H1 (cell line): Measurements from ENCODE around the gene PCYT2. TPM values are rescaled to one million over a fixed set of nuclear protein-coding genes. Genes with fewer than 3 reads are reported as not detected.

Source experiments
- CTCF ChIA-PET: fragments of 300-600 bp; sonication (Branson Sonifier 250); formaldehyde crosslinking; loops from one replicate; lab custom pipeline; 2021; ENCODE audit not compliant: partially characterized antibody; lab: Charles Lee
- POLR2A ChIA-PET: fragments of 300-600 bp; sonication (Branson Sonifier 250); formaldehyde crosslinking; loops from one replicate; lab custom pipeline; 2021; ENCODE audit warnings: inconsistent platforms; ENCODE audit not compliant: partially characterized antibody; lab: Charles Lee
- DNase-seq, 2 experiments: peaks; one replicate each; pipeline versions ENCODE4 v3.0.0 to v3.0.0-alpha.2; 2010 to 2022; ENCODE audit warnings: low spot score in 2 of 2, low read depth in 1 of 2, mixed read lengths in 1 of 2
- FAIRE-seq: peaks from 2 replicates; lab custom pipeline; 2011; peaks lifted over from hg19 to GRCh38; lab: Jason Lieb, UNC
- H2AFZ ChIP-seq: 2 replicates; pipeline ENCODE4 v1.8.1; 2012; ENCODE audit warnings: low read length, inconsistent platforms
- H2AK5ac ChIP-seq: 2 replicates; pipeline ENCODE4 v1.6.1; 2013; ENCODE audit warnings: low read depth, low read length
- H2BK120ac ChIP-seq: replicated peaks from 2 replicates; pipeline ENCODE3; 2013; ENCODE audit warnings: low read depth, low read length, inconsistent platforms
- H2BK12ac ChIP-seq: 2 replicates; pipeline ENCODE4 v1.6.1; 2013; ENCODE audit warnings: low read depth, low read length
- H2BK15ac ChIP-seq: 2 replicates; pipeline ENCODE4 v1.6.1; 2013; ENCODE audit warnings: low read length
- H2BK20ac ChIP-seq: 2 replicates; pipeline ENCODE4 v1.6.1; 2013; ENCODE audit warnings: low read length
- H2BK5ac ChIP-seq: 2 replicates; pipeline ENCODE4 v1.6.1; 2013; ENCODE audit warnings: low read depth, low read length
- H3K14ac ChIP-seq: 2 replicates; pipeline ENCODE4 v1.6.1; 2013; ENCODE audit warnings: inconsistent platforms; ENCODE audit not compliant: insufficient read length
- H3K18ac ChIP-seq: 2 replicates; pipeline ENCODE4 v1.6.1; 2013; ENCODE audit warnings: low read length; ENCODE audit errors: extremely low read depth
- H3K23ac ChIP-seq: 2 replicates; pipeline ENCODE4 v1.6.1; 2013; ENCODE audit warnings: inconsistent platforms; ENCODE audit not compliant: insufficient read length
- H3K23me2 ChIP-seq: 2 replicates; pipeline ENCODE4 v1.6.1; 2013; ENCODE audit warnings: low read depth, low read length
- H3K27ac ChIP-seq: 2 replicates; pipeline ENCODE4 v1.6.1; 2011; ENCODE audit warnings: low read depth, low read length, inconsistent platforms
- H3K27me3 ChIP-seq, 4 experiments: replicated peaks in 1 of 4; 1 replicate in 1 of 4; 2 replicates in 3 of 4; pipeline versions ENCODE4 v1.6.1 to v1.8.1; 2011 to 2013; ENCODE audit warnings: low read length in 3 of 4, mild to moderate bottlenecking in 3 of 4, inconsistent platforms in 2 of 4, mixed read lengths in 2 of 4, moderate library complexity in 1 of 4; ENCODE audit not compliant: control insufficient read depth in 3 of 4, insufficient read depth in 3 of 4; ENCODE audit errors: extremely low read depth in 1 of 4
- H3K36me3 ChIP-seq, 4 experiments: 2 replicates each; pipeline versions ENCODE4 v1.6.1 to v1.8.1; 2011 to 2013; ENCODE audit warnings: mild to moderate bottlenecking in 4 of 4, low read length in 3 of 4, moderate library complexity in 2 of 4, control low read depth in 1 of 4, inconsistent platforms in 1 of 4; ENCODE audit not compliant: insufficient read depth in 4 of 4, control insufficient read depth in 2 of 4
- H3K4ac ChIP-seq: replicated peaks from 2 replicates; pipeline ENCODE3; 2013; ENCODE audit warnings: low read length, low read depth, mixed read lengths, inconsistent platforms; ENCODE audit not compliant: insufficient read length
- H3K4me1 ChIP-seq, 4 experiments: replicated peaks in 1 of 4; 1 replicate in 1 of 4; 2 replicates in 3 of 4; pipeline versions ENCODE4 v1.6.1 to v1.8.1; 2011 to 2013; ENCODE audit warnings: low read length in 3 of 4, inconsistent platforms in 2 of 4, mixed read lengths in 1 of 4; ENCODE audit not compliant: insufficient read depth in 4 of 4, control insufficient read depth in 3 of 4
- H3K4me2 ChIP-seq, 2 experiments: 2 replicates each; pipeline versions ENCODE4 v1.6.1 to v1.8.1; 2011 to 2013; ENCODE audit warnings: low read depth in 2 of 2, low read length in 2 of 2, control low read depth in 1 of 2, inconsistent platforms in 1 of 2, mild to moderate bottlenecking in 1 of 2; ENCODE audit not compliant: insufficient read depth in 1 of 2
- H3K4me3 ChIP-seq, 4 experiments: fragments of 200-600, 300-600 bp in 1 of 4; sonication (generic), shearing (Covaris generic), sonication (Bioruptor Twin) in 1 of 4; 2 replicates each; pipeline versions ENCODE4 v1.5.1 to v1.8.1; 2011 to 2016; ENCODE audit warnings: low read length in 4 of 4, low read depth in 3 of 4, control low read depth in 2 of 4, inconsistent platforms in 2 of 4, mild to moderate bottlenecking in 2 of 4, mixed read lengths in 1 of 4, moderate library complexity in 1 of 4; ENCODE audit not compliant: insufficient read depth in 2 of 4; ENCODE audit errors: extremely low read depth in 1 of 4
- H3K56ac ChIP-seq: replicated peaks from 2 replicates; pipeline ENCODE3; 2013; ENCODE audit warnings: low read depth, mild to moderate bottlenecking, mixed read lengths, low read length, inconsistent platforms; ENCODE audit not compliant: insufficient read length
- H3K79me1 ChIP-seq: 2 replicates; pipeline ENCODE4 v1.6.1; 2013; ENCODE audit warnings: low read depth, low read length, control low read depth
- H3K79me2 ChIP-seq, 2 experiments: 2 replicates each; pipeline versions ENCODE4 v1.6.1 to v1.8.1; 2012 to 2013; ENCODE audit warnings: low read length in 2 of 2, mild to moderate bottlenecking in 2 of 2, inconsistent platforms in 1 of 2; ENCODE audit not compliant: insufficient read depth in 2 of 2, control insufficient read depth in 1 of 2
- H3K9ac ChIP-seq, 4 experiments: replicated peaks in 1 of 4; 1 replicate in 1 of 4; 2 replicates in 3 of 4; pipeline versions ENCODE4 v1.6.1 to v1.8.1; 2011 to 2013; ENCODE audit warnings: low read depth in 3 of 4, low read length in 3 of 4, control low read depth in 2 of 4, mild to moderate bottlenecking in 2 of 4, moderate library complexity in 2 of 4, inconsistent platforms in 1 of 4; ENCODE audit errors: extremely low read depth in 1 of 4
- H3K9me3 ChIP-seq, 2 experiments: 2 replicates each; pipeline versions ENCODE4 v1.6.1 to v1.8.1; 2012 to 2013; ENCODE audit warnings: mild to moderate bottlenecking in 2 of 2, moderate library complexity in 2 of 2, control low read depth in 1 of 2, inconsistent platforms in 1 of 2, low read depth in 1 of 2, low read length in 1 of 2, mixed read lengths in 1 of 2; ENCODE audit not compliant: insufficient read depth in 2 of 2
- H4K20me1 ChIP-seq, 2 experiments: replicated peaks in 1 of 2; 2 replicates each; pipeline versions ENCODE3 to v1.8.1; 2011 to 2013; ENCODE audit warnings: inconsistent platforms in 2 of 2, low read length in 2 of 2, mild to moderate bottlenecking in 1 of 2; ENCODE audit not compliant: insufficient read depth in 2 of 2, control insufficient read depth in 1 of 2
- H4K5ac ChIP-seq: 2 replicates; pipeline ENCODE4 v1.6.1; 2013; ENCODE audit warnings: low read length, low read depth, mixed read lengths, inconsistent platforms; ENCODE audit not compliant: insufficient read length
- H4K8ac ChIP-seq: 2 replicates; pipeline ENCODE4 v1.8.0; 2013; ENCODE audit warnings: mild to moderate bottlenecking, moderate library complexity, low read length, inconsistent platforms; ENCODE audit not compliant: insufficient read depth; ENCODE audit errors: extremely low read depth
- H4K91ac ChIP-seq: replicated peaks from 2 replicates; pipeline ENCODE3; 2013; ENCODE audit warnings: low read length, mixed read lengths, inconsistent platforms; ENCODE audit not compliant: insufficient read length
- CREB1 ChIP-seq: IDR thresholded peaks from 2 replicates; pipeline ENCODE4 v1.6.1; 2012; ENCODE audit warnings: inconsistent platforms
- EP300 ChIP-seq, 2 experiments: IDR thresholded peaks; 1 replicate in 1 of 2; 2 replicates in 1 of 2; pipeline ENCODE4 v1.6.1; 2011 to 2012; ENCODE audit warnings: low read depth in 2 of 2, low read length in 2 of 2, mild to moderate bottlenecking in 2 of 2, borderline replicate concordance in 1 of 2, inconsistent platforms in 1 of 2, moderate library complexity in 1 of 2
- GABPA ChIP-seq: IDR thresholded peaks from 2 replicates; pipeline ENCODE4 v1.6.1; 2011; ENCODE audit warnings: mild to moderate bottlenecking, low read length, moderate library complexity, borderline replicate concordance; ENCODE audit not compliant: insufficient read depth
- KDM1A ChIP-seq: fragments of 200-600, 300-600 bp; sonication (generic); IDR thresholded peaks from 2 replicates; pipeline ENCODE4 v1.7.1; 2016; ENCODE audit warnings: mild to moderate bottlenecking, low read length, borderline replicate concordance
- KDM4A ChIP-seq: IDR thresholded peaks from one replicate; pipeline ENCODE4 v1.7.1; 2012; ENCODE audit warnings: low read depth, mild to moderate bottlenecking, moderate library complexity, low read length, inconsistent platforms; ENCODE audit not compliant: severe bottlenecking
- POLR2AphosphoS5 ChIP-seq: IDR thresholded peaks from 2 replicates; pipeline ENCODE4 v1.6.1; 2011; ENCODE audit warnings: low read depth, low read length
- RBBP5 ChIP-seq: IDR thresholded peaks from 2 replicates; pipeline ENCODE4 v1.7.1; 2012; ENCODE audit warnings: low read depth, mild to moderate bottlenecking, inconsistent platforms, low read length, moderate library complexity, borderline replicate concordance
- SP2 ChIP-seq: IDR thresholded peaks from 2 replicates; pipeline ENCODE4 v1.6.1; 2012; ENCODE audit warnings: mild to moderate bottlenecking, low read length, inconsistent platforms
- TEAD4 ChIP-seq: IDR thresholded peaks from 2 replicates; pipeline ENCODE4 v1.6.1; 2012; ENCODE audit warnings: low read depth, low read length, inconsistent platforms, mixed read lengths
- WGBS, 2 experiments: shearing (Covaris generic) in 1 of 2; methylation state at CpG; one replicate each; pipeline versions ENCODE4 v1.1.6 to v1.1.7; 2013 to 2015; ENCODE audit warnings: low lambda C conversion rate in 2 of 2, mixed read lengths in 2 of 2, inconsistent platforms in 1 of 2, low coverage in 1 of 2, missing lambda C conversion rate in 1 of 2; ENCODE audit not compliant: insufficient replicate concordance in 2 of 2, insufficient coverage in 1 of 2, insufficient read length in 1 of 2; ENCODE audit errors: extremely low coverage in 1 of 2, missing lambda C conversion rate in 1 of 2; 5-methylcytosine and 5-hydroxymethylcytosine counted together
- polyA plus RNA-seq, 7 experiments: library from polyadenylated mRNA; depleted of rRNA in 3 of 7; stranded (reverse) in 5 of 7; unstranded in 2 of 7; fragments of >200 nt in 5 of 7; fragments of 200-250 nt in 2 of 7; gene quantifications; 1 replicate in 5 of 7; 2 replicates in 1 of 7; 4 replicates in 1 of 7; pipeline versions ENCODE4 v1.2.1 to v1.2.3, GENCODE V29; 2011 to 2013; ENCODE audit warnings: missing spikeins in 2 of 7, mixed read lengths in 2 of 7
- total RNA-seq: library from RNA; stranded (reverse); fragmentation: NEBNext Ultra II Directional; extraction: Animal tissue kit (Norgen Biotek cat#: 25700); gene quantifications from 2 replicates; pipeline ENCODE4 v1.2.1, GENCODE V29; 2021
- TF ChIP-seq, protein P1 (sequence below), 3 experiments: IDR thresholded peaks; 1 replicate in 2 of 3; 2 replicates in 1 of 3; pipeline versions ENCODE4 v1.5.1 to v1.6.1; 2011; ENCODE audit warnings: low read length in 3 of 3, mild to moderate bottlenecking in 3 of 3, inconsistent platforms in 2 of 3, low read depth in 1 of 3, moderate library complexity in 1 of 3; ENCODE audit not compliant: insufficient read depth in 1 of 3; ENCODE audit errors: control extremely low read depth in 1 of 3

Gene PCYT2
- total and polyA plus RNA-seq, 2 of the 8 experiments (the other 6 are each of a cell fraction or from before 2014, with no cell fraction given), result 29.9 to 31.3 TPM

DNA sequence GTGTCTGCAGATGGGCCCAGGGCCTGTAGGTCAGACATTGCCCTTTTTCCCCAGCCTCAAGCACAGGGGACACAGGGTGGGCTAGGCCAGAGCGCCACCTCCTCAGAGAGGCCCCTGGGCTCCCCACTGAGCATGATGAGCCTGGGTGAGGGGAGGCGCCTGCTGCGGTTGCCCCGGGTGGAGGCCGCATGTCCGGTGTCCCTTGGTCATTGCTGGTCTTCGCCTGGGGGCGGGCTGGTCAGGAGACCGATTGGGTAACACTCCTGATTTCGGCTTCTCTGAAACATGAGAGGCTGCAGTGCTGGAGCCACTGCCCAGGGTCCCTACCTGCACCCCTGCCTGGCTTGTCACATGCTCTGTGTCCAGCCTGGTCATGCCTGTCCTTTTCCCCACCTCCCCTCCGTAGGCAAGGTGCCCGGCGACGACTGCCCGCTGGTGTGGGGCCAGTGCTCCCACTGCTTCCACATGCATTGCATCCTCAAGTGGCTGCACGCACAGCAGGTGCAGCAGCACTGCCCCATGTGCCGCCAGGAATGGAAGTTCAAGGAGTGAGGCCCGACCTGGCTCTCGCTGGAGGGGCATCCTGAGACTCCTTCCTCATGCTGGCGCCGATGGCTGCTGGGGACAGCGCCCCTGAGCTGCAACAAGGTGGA lies 11.6 kb downstream of the PCYT2 start:
- H3K4ac ChIP-seq, result no peak overlapping the region
- no peak overlapping the region for H2AK5ac ChIP-seq
- DNase-seq (no peak), FAIRE-seq (no peak)
- H2BK20ac ChIP-seq, result no peak overlapping the region
- no peak overlapping the region for H3K4me2 ChIP-seq
- H4K8ac ChIP-seq, result no peak overlapping the region
- H3K23me2 ChIP-seq, result peaks cover 6% of the 10 kb centered on the region; the same call in 1 of the 2 replicates
- no peak overlapping the region for H3K4me3 ChIP-seq
- no peak overlapping the region for H3K27ac ChIP-seq
- no peak overlapping the region for H3K9ac ChIP-seq
- no peaks in the 10 kb centered on the region for H3K79me2 ChIP-seq
- no peak overlapping the region for H3K23ac ChIP-seq
- H4K5ac ChIP-seq, result no peak overlapping the region
- peaks cover 0 to 22% (median 14%) of the 10 kb centered on the region in 4 experiments; a peak in 5 of 7 replicates for H3K27me3 ChIP-seq
- H3K79me1 ChIP-seq, result peaks cover 3% of the 10 kb centered on the region; the same call in 1 of the 2 replicates
- no peak overlapping the region for H2BK15ac ChIP-seq
- H3K18ac ChIP-seq, result no peak overlapping the region
- WGBS, 2 experiments, result 95% methylated on average over 22 of the region's 22 CpGs; no CpG with 5 or more reads in 1 of the 2 experiments
- H3K56ac ChIP-seq, result no peak overlapping the region
- H2BK5ac ChIP-seq, result no peak overlapping the region
- no peak overlapping the region for H2BK12ac ChIP-seq
- H3K4me1 ChIP-seq, result peaks cover 0 to 8% (median 2%) of the 10 kb centered on the region in 4 experiments; a peak in 3 of 7 replicates
- H3K9me3 ChIP-seq, result no peaks in the 10 kb centered on the region
- no peak overlapping the region for H3K14ac ChIP-seq
- H2AFZ ChIP-seq, result no peak overlapping the region
- no peak overlapping the region for H4K91ac ChIP-seq
- peaks cover 3 to 22% (median 14%) of the 10 kb centered on the region in 4 experiments; a peak in 7 of 8 replicates for H3K36me3 ChIP-seq
- H2BK120ac ChIP-seq, result no peak overlapping the region
- ChIA-PET POLR2A (interaction anchor here (1.0 to 2.1 kb wide), 2 partner anchors 11 to 24 kb away, joined by 3 to 13 read pairs; partner anchors contain the start of gene PCYT2), CTCF (interaction anchor here (0.8 kb wide), 1 partner anchor 29 kb away, joined by 3 read pairs; no protein-coding TSS in a partner anchor)
- peaks cover 2 to 11% of the 10 kb centered on the region in 2 experiments for H4K20me1 ChIP-seq
- no peak for TF ChIP-seq KDM4A
- TF ChIP-seq, protein P1, sequence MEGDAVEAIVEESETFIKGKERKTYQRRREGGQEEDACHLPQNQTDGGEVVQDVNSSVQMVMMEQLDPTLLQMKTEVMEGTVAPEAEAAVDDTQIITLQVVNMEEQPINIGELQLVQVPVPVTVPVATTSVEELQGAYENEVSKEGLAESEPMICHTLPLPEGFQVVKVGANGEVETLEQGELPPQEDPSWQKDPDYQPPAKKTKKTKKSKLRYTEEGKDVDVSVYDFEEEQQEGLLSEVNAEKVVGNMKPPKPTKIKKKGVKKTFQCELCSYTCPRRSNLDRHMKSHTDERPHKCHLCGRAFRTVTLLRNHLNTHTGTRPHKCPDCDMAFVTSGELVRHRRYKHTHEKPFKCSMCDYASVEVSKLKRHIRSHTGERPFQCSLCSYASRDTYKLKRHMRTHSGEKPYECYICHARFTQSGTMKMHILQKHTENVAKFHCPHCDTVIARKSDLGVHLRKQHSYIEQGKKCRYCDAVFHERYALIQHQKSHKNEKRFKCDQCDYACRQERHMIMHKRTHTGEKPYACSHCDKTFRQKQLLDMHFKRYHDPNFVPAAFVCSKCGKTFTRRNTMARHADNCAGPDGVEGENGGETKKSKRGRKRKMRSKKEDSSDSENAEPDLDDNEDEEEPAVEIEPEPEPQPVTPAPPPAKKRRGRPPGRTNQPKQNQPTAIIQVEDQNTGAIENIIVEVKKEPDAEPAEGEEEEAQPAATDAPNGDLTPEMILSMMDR (IDR thresholded peaks at IDR 0.05; ENCODE audit: control extremely low read depth in 1 of 3, insufficient read depth in 1 of 3, low read depth in 1 of 3, low read length in 3 of 3), result no peak
- no peak for TF ChIP-seq CREB1
- TF ChIP-seq KDM1A, result no peak
- no peak for TF ChIP-seq GABPA
- no peak for TF ChIP-seq TEAD4
- no peak for TF ChIP-seq SP2
- TF ChIP-seq POLR2AphosphoS5, result no peak
- TF ChIP-seq EP300 (IDR thresholded peaks at IDR 0.05; ENCODE audit: borderline replicate concordance in 1 of 2, low read depth in 2 of 2, low read length in 2 of 2), result no peak
- no peak for TF ChIP-seq RBBP5
